GM18505 (cell line): Measurements from ENCODE around the gene RCVRN.
"Not testable (repeated sequence)": the region's sequence is repeated elsewhere in the genome, so short reads cannot be mapped to it uniquely, and the experiment has no call there.

Experiments used
- ATAC-seq: cut with Tn5 transposase; IDR thresholded peaks from one replicate; pipeline ENCODE4 v1.9.1; 2021; ENCODE audit not compliant: unreplicated experiment
- POLR2A ChIP-seq: IDR thresholded peaks from 4 replicates; pipeline ENCODE4 v1.6.1; 2011; ENCODE audit warnings: borderline replicate concordance; ENCODE audit not compliant: insufficient read depth, insufficient read length; ENCODE audit errors: extremely low read depth

RCVRN gene

GRCh38 chr17:9932491-9932890 lies 27.4 kb upstream of the RCVRN start:
- no peak for ATAC-seq
- no peak for TF ChIP-seq POLR2A

GRCh38 chr17:9931144-9931741 lies 26.2 kb upstream of the RCVRN start:
- ATAC-seq, result no peak
- no peak for TF ChIP-seq POLR2A

- no peak for ATAC-seq
- no peak for TF ChIP-seq POLR2A
Measured at GRCh38 chr17:9929871-9930270, 24.8 kb upstream of the RCVRN start.

- no peak for TF ChIP-seq POLR2A
- no peak for ATAC-seq
Measured at GRCh38 chr17:9928601-9929333, 23.7 kb upstream of the RCVRN start.

- no peak for TF ChIP-seq POLR2A
Measured at GRCh38 chr17:9926150-9926804, 21.2 kb upstream of the RCVRN start.

GRCh38 chr17:9925457-9925856 lies 20.4 kb upstream of the RCVRN start:
- no peak for ATAC-seq
- no peak for TF ChIP-seq POLR2A

More at GRCh38 chr17:9926150-9926804, 21.2 kb upstream of the RCVRN start:
- no peak for ATAC-seq

GRCh38 chr17:9924735-9925191 lies 19.7 kb upstream of the RCVRN start:
- no peak for ATAC-seq

GRCh38 chr17:9922012-9922848 lies 17.2 kb upstream of the RCVRN start:
- no peak for TF ChIP-seq POLR2A
- ATAC-seq, result no peak

More at GRCh38 chr17:9924735-9925191, 19.7 kb upstream of the RCVRN start:
- TF ChIP-seq POLR2A, result no peak

GRCh38 chr17:9921216-9921615 lies 16.1 kb upstream of the RCVRN start:
- ATAC-seq, result not testable (repeated sequence)

GRCh38 chr17:9918804-9919352 lies 13.8 kb upstream of the RCVRN start:
- ATAC-seq, result no peak
- no peak for TF ChIP-seq POLR2A

- ATAC-seq, result no peak
- no peak for TF ChIP-seq POLR2A
Measured at GRCh38 chr17:9918352-9918751, 13.3 kb upstream of the RCVRN start.

- no peak for ATAC-seq
- TF ChIP-seq POLR2A, result no peak
Measured at GRCh38 chr17:9917801-9918200, 12.7 kb upstream of the RCVRN start.

GRCh38 chr17:9917131-9917530 lies 12.1 kb upstream of the RCVRN start:
- ATAC-seq, result no peak
- TF ChIP-seq POLR2A, result no peak

GRCh38 chr17:9916108-9916507 lies 11.0 kb upstream of the RCVRN start:
- no peak for ATAC-seq
- TF ChIP-seq POLR2A, result no peak

GRCh38 chr17:9913476-9913875 lies 8.4 kb upstream of the RCVRN start:
- no peak for ATAC-seq
- no peak for TF ChIP-seq POLR2A
